HEK293 (cell line): ENCODE data around the gene RABL3.

Experiments
- CTCF ChIA-PET: fragments of 350-600 bp; formaldehyde crosslinking; extraction: SDS; loops from one replicate; lab custom pipeline; 2021; ENCODE audit warnings: antibody characterized with exemption; lab: Yijun Ruan, JAX
- POLR2A ChIA-PET: fragments of 300-600 bp; formaldehyde crosslinking; extraction: SDS; loops from one replicate; lab custom pipeline; 2020; ENCODE audit warnings: antibody characterized with exemption, inconsistent platforms; lab: Yijun Ruan, JAX
- H3K27ac ChIP-seq: fragments of 200-500 bp; sonication (Bioruptor generic); 2 replicates; pipeline ENCODE4 v1.5.1; 2014; ENCODE audit warnings: low read depth, low read length, control low read depth, inconsistent platforms; ENCODE audit errors: extremely low read depth
- H3K36me3 ChIP-seq, 2 experiments: fragments of 200-500 bp in 1 of 2; sonication (Bioruptor generic) in 1 of 2; 1 replicate in 1 of 2; 2 replicates in 1 of 2; pipeline ENCODE4 v1.5.1; 2014 to 2017; ENCODE audit warnings: inconsistent platforms in 2 of 2, low read length in 2 of 2; ENCODE audit not compliant: control insufficient read depth in 2 of 2, insufficient read depth in 1 of 2
- H3K4me1 ChIP-seq: fragments of 200-500 bp; sonication (Bioruptor generic); 2 replicates; pipeline ENCODE4 v1.5.1; 2014; ENCODE audit warnings: mild to moderate bottlenecking, low read length, inconsistent platforms; ENCODE audit not compliant: control insufficient read depth, insufficient read depth
- H3K4me3 ChIP-seq: 2 replicates; pipeline ENCODE4 v1.5.1; 2011; ENCODE audit warnings: low read depth, mild to moderate bottlenecking, control low read depth, low read length, moderate library complexity
- H3K9me3 ChIP-seq: fragments of 200-500 bp; sonication (Bioruptor generic); 2 replicates; pipeline ENCODE4 v1.5.1; 2014; ENCODE audit warnings: low read depth, low read length, inconsistent platforms; ENCODE audit not compliant: control insufficient read depth, insufficient read depth
- MZF1 ChIP-seq: fragments of 450-650 bp; formaldehyde crosslinking; IDR thresholded peaks from 2 replicates; pipeline ENCODE4 v1.5.1; 2017; ENCODE audit warnings: missing biosample characterization, missing genetic modification characterization, borderline replicate concordance
- SP3 ChIP-seq: fragments of 450-650 bp; formaldehyde crosslinking; IDR thresholded peaks from 2 replicates; pipeline ENCODE4 v1.5.1; 2016; ENCODE audit warnings: missing biosample characterization, missing genetic modification characterization
- ZBTB21 ChIP-seq: fragments of 450-650 bp; formaldehyde crosslinking; IDR thresholded peaks from 2 replicates; pipeline ENCODE4 v1.5.1; 2017; ENCODE audit warnings: missing biosample characterization, missing genetic modification characterization
- ZNF341 ChIP-seq: fragments of 450-650 bp; formaldehyde crosslinking; IDR thresholded peaks from 2 replicates; pipeline ENCODE4; 2016; ENCODE audit warnings: low read depth, missing biosample characterization, missing genetic modification characterization
- ZNF391 ChIP-seq: fragments of 450-650 bp; formaldehyde crosslinking; IDR thresholded peaks from 2 replicates; pipeline ENCODE4 v1.5.1; 2016; ENCODE audit warnings: low read depth, missing biosample characterization, missing genetic modification characterization, borderline replicate concordance
- ZNF624 ChIP-seq: fragments of 450-650 bp; formaldehyde crosslinking; IDR thresholded peaks from 2 replicates; pipeline ENCODE4 v1.5.1; 2017; ENCODE audit warnings: missing biosample characterization, missing genetic modification characterization
- ZNF626 ChIP-seq: fragments of 450-650 bp; sonication (Bioruptor Pico); formaldehyde crosslinking; IDR thresholded peaks from 2 replicates; pipeline ENCODE4 v1.5.1; 2018; ENCODE audit warnings: missing biosample characterization, missing genetic modification characterization, inconsistent platforms
- ZNF660 ChIP-seq: fragments of 450-650 bp; IDR thresholded peaks from 2 replicates; pipeline ENCODE4 v1.5.1; 2018; ENCODE audit warnings: missing biosample characterization, mild to moderate bottlenecking, missing genetic modification characterization
- ZNF777 ChIP-seq: fragments of 450-650 bp; formaldehyde crosslinking; IDR thresholded peaks from 2 replicates; pipeline ENCODE4 v1.5.1; 2017; ENCODE audit warnings: missing biosample characterization, missing genetic modification characterization, borderline replicate concordance
- ZNF837 ChIP-seq: fragments of 450-650 bp; formaldehyde crosslinking; IDR thresholded peaks from 2 replicates; pipeline ENCODE4 v1.5.1; 2016; ENCODE audit warnings: missing biosample characterization, missing genetic modification characterization
- TF ChIP-seq, protein P1 (sequence below): fragments of 450-650 bp; formaldehyde crosslinking; IDR thresholded peaks from 2 replicates; pipeline ENCODE4 v1.5.1; 2016; ENCODE audit warnings: missing biosample characterization, missing genetic modification characterization
- TF ChIP-seq, protein P2 (sequence below): fragments of 450-650 bp; formaldehyde crosslinking; IDR thresholded peaks from 2 replicates; pipeline ENCODE4 v1.5.1; 2017; ENCODE audit warnings: missing biosample characterization, missing genetic modification characterization
- TF ChIP-seq, protein P3 (sequence below): fragments of 450-650 bp; formaldehyde crosslinking; IDR thresholded peaks from 2 replicates; pipeline ENCODE4 v1.5.1; 2016; ENCODE audit warnings: missing biosample characterization, missing genetic modification characterization
- TF ChIP-seq, protein P4 (sequence below): fragments of 450-650 bp; formaldehyde crosslinking; IDR thresholded peaks from 2 replicates; pipeline ENCODE4 v1.5.1; 2016; ENCODE audit warnings: missing biosample characterization, missing genetic modification characterization
- TF ChIP-seq, protein P5 (sequence below): fragments of 450-650 bp; formaldehyde crosslinking; IDR thresholded peaks from 2 replicates; pipeline ENCODE4 v1.5.1; 2016; ENCODE audit warnings: missing biosample characterization, missing genetic modification characterization, low read depth
- TF ChIP-seq, protein P6 (sequence below): fragments of 450-650 bp; IDR thresholded peaks from 2 replicates; pipeline ENCODE4 v1.5.1; 2018; ENCODE audit warnings: missing biosample characterization, missing genetic modification characterization
- TF ChIP-seq, protein P7 (sequence below): fragments of 450-650 bp; IDR thresholded peaks from 2 replicates; pipeline ENCODE4 v1.5.1; 2018; ENCODE audit warnings: missing biosample characterization, mild to moderate bottlenecking, missing genetic modification characterization

Gene RABL3

DNA sequence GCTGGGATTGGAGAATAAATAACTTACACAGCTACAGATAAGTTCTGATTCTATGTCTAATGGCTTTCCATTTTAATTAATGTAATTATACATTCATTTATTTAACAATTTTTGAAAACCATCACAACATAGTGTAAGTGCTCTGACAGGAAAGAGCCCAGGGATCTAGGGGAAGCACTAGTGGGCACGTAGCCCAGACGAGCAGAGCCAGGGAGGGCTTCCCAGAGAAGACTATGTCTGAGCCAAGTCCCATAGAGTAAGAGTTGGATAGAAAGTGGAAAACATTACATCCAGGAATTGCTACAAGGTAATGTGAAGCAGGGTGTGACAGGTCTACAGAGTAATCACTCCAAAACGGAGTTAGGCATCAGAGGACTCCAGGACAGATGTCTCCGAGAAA, 57.4 kb downstream of the RABL3 start:
- Histone ChIP-seq H3K36me3 (no peaks in the 10 kb centered on the region), H3K4me1 (no peaks in the 10 kb centered on the region), H3K4me3 (no peak overlapping the region), H3K27ac (no peak overlapping the region), H3K9me3 (no peaks in the 10 kb centered on the region)
- TF ChIP-seq ZBTB21 (tag by site-specific recombination) (no peak), ZNF341 (tag by site-specific recombination) (no peak), SP3 (tag by site-specific recombination) (no peak), MZF1 (tag by site-specific recombination) (no peak), ZNF624 (no peak), ZNF626 (tag by site-specific recombination) (no peak), ZNF660 (no peak), ZNF837 (tag by site-specific recombination) (no peak), ZNF391 (tag by site-specific recombination) (no peak), ZNF777 (tag by site-specific recombination) (no peak)
- TF ChIP-seq, protein P1, sequence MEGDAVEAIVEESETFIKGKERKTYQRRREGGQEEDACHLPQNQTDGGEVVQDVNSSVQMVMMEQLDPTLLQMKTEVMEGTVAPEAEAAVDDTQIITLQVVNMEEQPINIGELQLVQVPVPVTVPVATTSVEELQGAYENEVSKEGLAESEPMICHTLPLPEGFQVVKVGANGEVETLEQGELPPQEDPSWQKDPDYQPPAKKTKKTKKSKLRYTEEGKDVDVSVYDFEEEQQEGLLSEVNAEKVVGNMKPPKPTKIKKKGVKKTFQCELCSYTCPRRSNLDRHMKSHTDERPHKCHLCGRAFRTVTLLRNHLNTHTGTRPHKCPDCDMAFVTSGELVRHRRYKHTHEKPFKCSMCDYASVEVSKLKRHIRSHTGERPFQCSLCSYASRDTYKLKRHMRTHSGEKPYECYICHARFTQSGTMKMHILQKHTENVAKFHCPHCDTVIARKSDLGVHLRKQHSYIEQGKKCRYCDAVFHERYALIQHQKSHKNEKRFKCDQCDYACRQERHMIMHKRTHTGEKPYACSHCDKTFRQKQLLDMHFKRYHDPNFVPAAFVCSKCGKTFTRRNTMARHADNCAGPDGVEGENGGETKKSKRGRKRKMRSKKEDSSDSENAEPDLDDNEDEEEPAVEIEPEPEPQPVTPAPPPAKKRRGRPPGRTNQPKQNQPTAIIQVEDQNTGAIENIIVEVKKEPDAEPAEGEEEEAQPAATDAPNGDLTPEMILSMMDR: no peak
- TF ChIP-seq, protein P2, sequence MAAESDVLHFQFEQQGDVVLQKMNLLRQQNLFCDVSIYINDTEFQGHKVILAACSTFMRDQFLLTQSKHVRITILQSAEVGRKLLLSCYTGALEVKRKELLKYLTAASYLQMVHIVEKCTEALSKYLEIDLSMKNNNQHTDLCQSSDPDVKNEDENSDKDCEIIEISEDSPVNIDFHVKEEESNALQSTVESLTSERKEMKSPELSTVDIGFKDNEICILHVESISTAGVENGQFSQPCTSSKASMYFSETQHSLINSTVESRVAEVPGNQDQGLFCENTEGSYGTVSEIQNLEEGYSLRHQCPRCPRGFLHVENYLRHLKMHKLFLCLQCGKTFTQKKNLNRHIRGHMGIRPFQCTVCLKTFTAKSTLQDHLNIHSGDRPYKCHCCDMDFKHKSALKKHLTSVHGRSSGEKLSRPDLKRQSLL (tag by site-specific recombination): no peak
- TF ChIP-seq, protein P3, sequence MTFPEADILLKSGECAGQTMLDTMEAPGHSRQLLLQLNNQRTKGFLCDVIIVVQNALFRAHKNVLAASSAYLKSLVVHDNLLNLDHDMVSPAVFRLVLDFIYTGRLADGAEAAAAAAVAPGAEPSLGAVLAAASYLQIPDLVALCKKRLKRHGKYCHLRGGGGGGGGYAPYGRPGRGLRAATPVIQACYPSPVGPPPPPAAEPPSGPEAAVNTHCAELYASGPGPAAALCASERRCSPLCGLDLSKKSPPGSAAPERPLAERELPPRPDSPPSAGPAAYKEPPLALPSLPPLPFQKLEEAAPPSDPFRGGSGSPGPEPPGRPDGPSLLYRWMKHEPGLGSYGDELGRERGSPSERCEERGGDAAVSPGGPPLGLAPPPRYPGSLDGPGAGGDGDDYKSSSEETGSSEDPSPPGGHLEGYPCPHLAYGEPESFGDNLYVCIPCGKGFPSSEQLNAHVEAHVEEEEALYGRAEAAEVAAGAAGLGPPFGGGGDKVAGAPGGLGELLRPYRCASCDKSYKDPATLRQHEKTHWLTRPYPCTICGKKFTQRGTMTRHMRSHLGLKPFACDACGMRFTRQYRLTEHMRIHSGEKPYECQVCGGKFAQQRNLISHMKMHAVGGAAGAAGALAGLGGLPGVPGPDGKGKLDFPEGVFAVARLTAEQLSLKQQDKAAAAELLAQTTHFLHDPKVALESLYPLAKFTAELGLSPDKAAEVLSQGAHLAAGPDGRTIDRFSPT (tag by site-specific recombination): no peak
- TF ChIP-seq, protein P4, sequence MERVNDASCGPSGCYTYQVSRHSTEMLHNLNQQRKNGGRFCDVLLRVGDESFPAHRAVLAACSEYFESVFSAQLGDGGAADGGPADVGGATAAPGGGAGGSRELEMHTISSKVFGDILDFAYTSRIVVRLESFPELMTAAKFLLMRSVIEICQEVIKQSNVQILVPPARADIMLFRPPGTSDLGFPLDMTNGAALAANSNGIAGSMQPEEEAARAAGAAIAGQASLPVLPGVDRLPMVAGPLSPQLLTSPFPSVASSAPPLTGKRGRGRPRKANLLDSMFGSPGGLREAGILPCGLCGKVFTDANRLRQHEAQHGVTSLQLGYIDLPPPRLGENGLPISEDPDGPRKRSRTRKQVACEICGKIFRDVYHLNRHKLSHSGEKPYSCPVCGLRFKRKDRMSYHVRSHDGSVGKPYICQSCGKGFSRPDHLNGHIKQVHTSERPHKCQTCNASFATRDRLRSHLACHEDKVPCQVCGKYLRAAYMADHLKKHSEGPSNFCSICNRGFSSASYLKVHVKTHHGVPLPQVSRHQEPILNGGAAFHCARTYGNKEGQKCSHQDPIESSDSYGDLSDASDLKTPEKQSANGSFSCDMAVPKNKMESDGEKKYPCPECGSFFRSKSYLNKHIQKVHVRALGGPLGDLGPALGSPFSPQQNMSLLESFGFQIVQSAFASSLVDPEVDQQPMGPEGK (tag by site-specific recombination): no peak
- TF ChIP-seq, protein P5, sequence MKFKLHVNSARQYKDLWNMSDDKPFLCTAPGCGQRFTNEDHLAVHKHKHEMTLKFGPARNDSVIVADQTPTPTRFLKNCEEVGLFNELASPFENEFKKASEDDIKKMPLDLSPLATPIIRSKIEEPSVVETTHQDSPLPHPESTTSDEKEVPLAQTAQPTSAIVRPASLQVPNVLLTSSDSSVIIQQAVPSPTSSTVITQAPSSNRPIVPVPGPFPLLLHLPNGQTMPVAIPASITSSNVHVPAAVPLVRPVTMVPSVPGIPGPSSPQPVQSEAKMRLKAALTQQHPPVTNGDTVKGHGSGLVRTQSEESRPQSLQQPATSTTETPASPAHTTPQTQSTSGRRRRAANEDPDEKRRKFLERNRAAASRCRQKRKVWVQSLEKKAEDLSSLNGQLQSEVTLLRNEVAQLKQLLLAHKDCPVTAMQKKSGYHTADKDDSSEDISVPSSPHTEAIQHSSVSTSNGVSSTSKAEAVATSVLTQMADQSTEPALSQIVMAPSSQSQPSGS (tag by site-specific recombination): no peak
- TF ChIP-seq, protein P6, sequence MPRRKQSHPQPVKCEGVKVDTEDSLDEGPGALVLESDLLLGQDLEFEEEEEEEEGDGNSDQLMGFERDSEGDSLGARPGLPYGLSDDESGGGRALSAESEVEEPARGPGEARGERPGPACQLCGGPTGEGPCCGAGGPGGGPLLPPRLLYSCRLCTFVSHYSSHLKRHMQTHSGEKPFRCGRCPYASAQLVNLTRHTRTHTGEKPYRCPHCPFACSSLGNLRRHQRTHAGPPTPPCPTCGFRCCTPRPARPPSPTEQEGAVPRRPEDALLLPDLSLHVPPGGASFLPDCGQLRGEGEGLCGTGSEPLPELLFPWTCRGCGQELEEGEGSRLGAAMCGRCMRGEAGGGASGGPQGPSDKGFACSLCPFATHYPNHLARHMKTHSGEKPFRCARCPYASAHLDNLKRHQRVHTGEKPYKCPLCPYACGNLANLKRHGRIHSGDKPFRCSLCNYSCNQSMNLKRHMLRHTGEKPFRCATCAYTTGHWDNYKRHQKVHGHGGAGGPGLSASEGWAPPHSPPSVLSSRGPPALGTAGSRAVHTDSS: no peak
- TF ChIP-seq, protein P7, sequence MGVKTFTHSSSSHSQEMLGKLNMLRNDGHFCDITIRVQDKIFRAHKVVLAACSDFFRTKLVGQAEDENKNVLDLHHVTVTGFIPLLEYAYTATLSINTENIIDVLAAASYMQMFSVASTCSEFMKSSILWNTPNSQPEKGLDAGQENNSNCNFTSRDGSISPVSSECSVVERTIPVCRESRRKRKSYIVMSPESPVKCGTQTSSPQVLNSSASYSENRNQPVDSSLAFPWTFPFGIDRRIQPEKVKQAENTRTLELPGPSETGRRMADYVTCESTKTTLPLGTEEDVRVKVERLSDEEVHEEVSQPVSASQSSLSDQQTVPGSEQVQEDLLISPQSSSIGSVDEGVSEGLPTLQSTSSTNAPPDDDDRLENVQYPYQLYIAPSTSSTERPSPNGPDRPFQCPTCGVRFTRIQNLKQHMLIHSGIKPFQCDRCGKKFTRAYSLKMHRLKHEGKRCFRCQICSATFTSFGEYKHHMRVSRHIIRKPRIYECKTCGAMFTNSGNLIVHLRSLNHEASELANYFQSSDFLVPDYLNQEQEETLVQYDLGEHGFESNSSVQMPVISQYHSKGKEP: no peak
- POLR2A ChIA-PET: no interaction called here
- CTCF ChIA-PET: no interaction called here
